HCT116 (cell line): ENCODE measurements around the gene CYP11A1. TPM values are rescaled to one million over a fixed set of nuclear protein-coding genes. Genes with fewer than 3 reads are reported as not detected.
A peak's percentile ranks its signal among the peaks of the same experiment; 100 is the strongest.

Source experiments
- ATAC-seq: fragments of 200-7000 bp; cut with Tn5 transposase; 2 replicates; pipeline ENCODE4 v1.9.1; 2020; ENCODE audit warnings: mild to moderate bottlenecking, moderate library complexity
- BruUV-seq: library from RNA; stranded (reverse); fragments of 400-500 nt; replicated peaks from 2 replicates; lab custom pipeline; 2021; lab: Mats Ljungman, UMichigan
- CTCF ChIA-PET: fragments of 300-600 bp; sonication (Branson Sonifier 250); formaldehyde crosslinking; loops from one replicate; lab custom pipeline; 2021; ENCODE audit warnings: antibody characterized with exemption; lab: Charles Lee
- POLR2A ChIA-PET: fragments of 300-600, 350-600 bp; sonication (Branson Sonifier 250); formaldehyde crosslinking; loops from one replicate; lab custom pipeline; 2021; ENCODE audit warnings: antibody characterized with exemption; lab: Charles Lee
- RAD21 ChIA-PET, 2 experiments: fragments of 300-600 bp; sonication (Branson Sonifier 250); formaldehyde crosslinking; loops; one replicate each; lab custom pipeline; 2023; ENCODE audit warnings: low total read pairs in 2 of 2; ENCODE audit not compliant: uncharacterized antibody in 2 of 2, unreplicated experiment in 2 of 2, low non-redundant PET in 1 of 2; lab: Charles Lee
- DNase-seq: peaks from one replicate; pipeline ENCODE4 v3.0.0-alpha.2; 2010; ENCODE audit warnings: low read depth, low spot score
- H2AFZ ChIP-seq: fragments of 200-600 bp; shearing (Covaris generic), sonication (generic); 2 replicates; pipeline ENCODE4 v1.6.1; 2017; ENCODE audit warnings: low read depth, mixed run types, mixed read lengths, antibody characterized with exemption, low read length; ENCODE audit not compliant: poor library complexity, severe bottlenecking
- H3K27ac ChIP-seq: 2 replicates; pipeline ENCODE4 v1.5.1; 2012; ENCODE audit warnings: low read depth, low read length
- H3K27me3 ChIP-seq: fragments of 200-600 bp; sonication (generic); 2 replicates; pipeline ENCODE4 v1.6.1; 2016; ENCODE audit warnings: mixed run types, low read length, mixed read lengths; ENCODE audit not compliant: insufficient read depth
- H3K36me3 ChIP-seq, 2 experiments: fragments of 200-500 bp in 1 of 2; fragments of 200-600 bp in 1 of 2; sonication (Bioruptor generic) in 1 of 2; sonication (generic) in 1 of 2; 2 replicates each; pipeline versions ENCODE4 v1.5.1 to v1.6.1; 2014 to 2016; ENCODE audit warnings: low read length in 2 of 2, inconsistent platforms in 1 of 2, mixed read lengths in 1 of 2, mixed run types in 1 of 2; ENCODE audit not compliant: insufficient read depth in 2 of 2, control insufficient read depth in 1 of 2
- H3K4me1 ChIP-seq, 2 experiments: fragments of 200-600 bp in 1 of 2; sonication (generic) in 1 of 2; 2 replicates each; pipeline versions ENCODE4 v1.5.1 to v1.6.1; 2012 to 2017; ENCODE audit warnings: low read length in 2 of 2, inconsistent platforms in 1 of 2, mild to moderate bottlenecking in 1 of 2, mixed read lengths in 1 of 2, mixed run types in 1 of 2, moderate library complexity in 1 of 2; ENCODE audit not compliant: insufficient read depth in 2 of 2, control insufficient read depth in 1 of 2
- H3K4me2 ChIP-seq: fragments of 200-600 bp; sonication (generic); 2 replicates; pipeline ENCODE4 v1.6.1; 2017; ENCODE audit warnings: mixed run types, low read length, mixed read lengths
- H3K4me3 ChIP-seq, 2 experiments: fragments of 200-600 bp in 1 of 2; sonication (generic) in 1 of 2; replicated peaks in 1 of 2; 2 replicates each; pipeline ENCODE4 v1.5.1; 2011 to 2016; ENCODE audit warnings: low read length in 2 of 2, control low read depth in 1 of 2, low read depth in 1 of 2, mild to moderate bottlenecking in 1 of 2, mixed read lengths in 1 of 2, mixed run types in 1 of 2
- H3K79me2 ChIP-seq: fragments of 200-600 bp; sonication (generic); 2 replicates; pipeline ENCODE4 v1.6.1; 2017; ENCODE audit warnings: mild to moderate bottlenecking, mixed run types, low read length, moderate library complexity, mixed read lengths; ENCODE audit not compliant: insufficient read depth
- H3K9ac ChIP-seq: fragments of 200-600 bp; sonication (generic); 2 replicates; pipeline ENCODE4 v1.6.1; 2016; ENCODE audit warnings: low read length, mixed read lengths
- H3K9me2 ChIP-seq: fragments of 200-600 bp; sonication (generic), shearing (Covaris generic); 2 replicates; pipeline ENCODE4 v1.6.1; 2017; ENCODE audit warnings: mixed run types, mild to moderate bottlenecking, moderate library complexity; ENCODE audit not compliant: insufficient read depth
- H3K9me3 ChIP-seq, 2 experiments: fragments of 200-500 bp in 1 of 2; fragments of 200-600 bp in 1 of 2; sonication (Bioruptor generic) in 1 of 2; sonication (generic) in 1 of 2; 2 replicates each; pipeline ENCODE4 v1.6.1; 2014 to 2017; ENCODE audit warnings: low read length in 2 of 2, mixed read lengths in 2 of 2, inconsistent platforms in 1 of 2, low read depth in 1 of 2, mild to moderate bottlenecking in 1 of 2, mixed run types in 1 of 2, moderate library complexity in 1 of 2; ENCODE audit not compliant: control insufficient read depth in 1 of 2, insufficient read depth in 1 of 2
- H4K20me1 ChIP-seq: fragments of 200-600 bp; sonication (generic), shearing (Covaris generic); 2 replicates; pipeline ENCODE4 v1.6.1; 2017; ENCODE audit warnings: mixed run types, mild to moderate bottlenecking, moderate library complexity; ENCODE audit not compliant: insufficient read depth
- intact Hi-C: fragments of 100-400 bp; cut with micrococcal nuclease; formaldehyde crosslinking; loops from 2 replicates; pipeline ENCODE4 v1.10.0; 2022
- total RNA-seq: library from RNA; stranded (reverse); gene quantifications from one replicate; pipeline ENCODE4 v1.2.1, GENCODE V29; 2021; ENCODE audit not compliant: unreplicated experiment
- TF ChIP-seq, protein P1 (sequence below): IDR thresholded peaks from 2 replicates; pipeline ENCODE4 v1.6.1; 2012; ENCODE audit warnings: low read depth
- TF ChIP-seq, protein P2 (sequence below): IDR thresholded peaks from 2 replicates; pipeline ENCODE4 v1.6.1; 2012
- TF ChIP-seq, protein P3 (sequence below): IDR thresholded peaks from 2 replicates; pipeline ENCODE4 v1.6.1; 2012

The CYP11A1 gene
- total RNA-seq, 1 experiment from 2014 or later: 0.57 TPM

DNA sequence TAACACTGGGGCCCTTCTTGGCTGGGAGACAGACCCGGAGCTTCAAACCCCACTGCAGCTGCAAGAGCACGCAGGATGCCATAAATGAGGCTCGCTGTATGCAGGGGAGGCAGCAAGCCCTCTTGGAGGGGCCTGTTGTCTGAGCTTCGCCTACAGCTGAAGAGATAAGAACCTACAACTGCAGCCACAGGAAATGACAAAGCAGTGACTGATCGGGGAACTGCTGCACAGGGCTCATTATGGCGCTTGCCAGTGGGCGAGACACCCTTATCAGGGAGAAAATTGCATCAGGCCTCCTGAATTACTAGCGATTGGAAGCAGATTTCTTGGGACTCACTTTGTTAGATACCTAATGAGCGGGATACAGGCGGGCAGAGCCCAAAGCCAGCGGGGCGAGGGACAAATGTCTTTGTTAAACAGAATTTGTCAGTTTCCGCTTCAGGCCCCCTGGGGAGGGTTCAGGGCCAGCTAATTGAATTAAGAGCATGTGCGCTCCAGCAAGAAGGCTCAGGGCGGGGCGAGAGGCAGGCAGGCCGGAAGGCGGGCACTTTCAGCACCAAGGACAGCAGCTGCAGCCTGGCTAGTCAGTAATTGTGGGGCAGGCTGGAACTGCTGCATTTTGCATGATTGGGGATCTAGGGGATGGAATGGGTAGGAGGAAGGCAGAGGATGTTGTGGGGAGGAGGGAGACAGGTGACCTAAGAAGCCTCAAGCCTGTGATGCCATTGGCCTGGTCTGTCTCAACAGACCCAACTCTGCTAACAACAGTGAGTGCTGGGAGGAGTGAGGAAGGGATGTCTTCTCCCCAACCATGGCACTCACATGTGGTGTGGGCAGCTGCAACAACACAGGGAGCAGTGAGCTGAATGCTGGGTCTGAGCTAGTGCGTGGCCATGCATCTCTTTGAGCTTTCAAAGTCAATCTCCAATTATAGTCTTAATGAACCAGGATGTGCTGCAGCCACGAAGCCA is 76.1 kb downstream of the CYP11A1 start:
- intact Hi-C loops: no loop called here
- no peak overlapping the region for H3K4me2 ChIP-seq

More for the DNA sequence above, 76.1 kb downstream of the CYP11A1 start:
- no peaks in the 10 kb centered on the region for H3K79me2 ChIP-seq
- peaks cover 51% of the 10 kb centered on the region for H3K27me3 ChIP-seq
- no peak overlapping the region for H3K4me3 ChIP-seq
- H3K27ac ChIP-seq: no peak overlapping the region
- no peaks in the 10 kb centered on the region for H3K36me3 ChIP-seq
- TF ChIP-seq, protein P1, sequence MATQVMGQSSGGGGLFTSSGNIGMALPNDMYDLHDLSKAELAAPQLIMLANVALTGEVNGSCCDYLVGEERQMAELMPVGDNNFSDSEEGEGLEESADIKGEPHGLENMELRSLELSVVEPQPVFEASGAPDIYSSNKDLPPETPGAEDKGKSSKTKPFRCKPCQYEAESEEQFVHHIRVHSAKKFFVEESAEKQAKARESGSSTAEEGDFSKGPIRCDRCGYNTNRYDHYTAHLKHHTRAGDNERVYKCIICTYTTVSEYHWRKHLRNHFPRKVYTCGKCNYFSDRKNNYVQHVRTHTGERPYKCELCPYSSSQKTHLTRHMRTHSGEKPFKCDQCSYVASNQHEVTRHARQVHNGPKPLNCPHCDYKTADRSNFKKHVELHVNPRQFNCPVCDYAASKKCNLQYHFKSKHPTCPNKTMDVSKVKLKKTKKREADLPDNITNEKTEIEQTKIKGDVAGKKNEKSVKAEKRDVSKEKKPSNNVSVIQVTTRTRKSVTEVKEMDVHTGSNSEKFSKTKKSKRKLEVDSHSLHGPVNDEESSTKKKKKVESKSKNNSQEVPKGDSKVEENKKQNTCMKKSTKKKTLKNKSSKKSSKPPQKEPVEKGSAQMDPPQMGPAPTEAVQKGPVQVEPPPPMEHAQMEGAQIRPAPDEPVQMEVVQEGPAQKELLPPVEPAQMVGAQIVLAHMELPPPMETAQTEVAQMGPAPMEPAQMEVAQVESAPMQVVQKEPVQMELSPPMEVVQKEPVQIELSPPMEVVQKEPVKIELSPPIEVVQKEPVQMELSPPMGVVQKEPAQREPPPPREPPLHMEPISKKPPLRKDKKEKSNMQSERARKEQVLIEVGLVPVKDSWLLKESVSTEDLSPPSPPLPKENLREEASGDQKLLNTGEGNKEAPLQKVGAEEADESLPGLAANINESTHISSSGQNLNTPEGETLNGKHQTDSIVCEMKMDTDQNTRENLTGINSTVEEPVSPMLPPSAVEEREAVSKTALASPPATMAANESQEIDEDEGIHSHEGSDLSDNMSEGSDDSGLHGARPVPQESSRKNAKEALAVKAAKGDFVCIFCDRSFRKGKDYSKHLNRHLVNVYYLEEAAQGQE: peak; percentile 99
- TF ChIP-seq, protein P2, sequence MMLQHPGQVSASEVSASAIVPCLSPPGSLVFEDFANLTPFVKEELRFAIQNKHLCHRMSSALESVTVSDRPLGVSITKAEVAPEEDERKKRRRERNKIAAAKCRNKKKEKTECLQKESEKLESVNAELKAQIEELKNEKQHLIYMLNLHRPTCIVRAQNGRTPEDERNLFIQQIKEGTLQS: no peak
- TF ChIP-seq, protein P3, sequence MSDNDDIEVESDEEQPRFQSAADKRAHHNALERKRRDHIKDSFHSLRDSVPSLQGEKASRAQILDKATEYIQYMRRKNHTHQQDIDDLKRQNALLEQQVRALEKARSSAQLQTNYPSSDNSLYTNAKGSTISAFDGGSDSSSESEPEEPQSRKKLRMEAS: peak; percentile 36; the same call in 1 of the 2 replicates
- no peaks in the 10 kb centered on the region for H3K9me2 ChIP-seq
- peak; percentile 13 for DNase-seq
- H4K20me1 ChIP-seq: no peaks in the 10 kb centered on the region
- no peak overlapping the region for H2AFZ ChIP-seq
- BruUV-seq: no TSS peak
- ChIA-PET CTCF (interaction anchor here (1.7 kb wide), 1 partner anchor 16 kb away, joined by 6 read pairs; no protein-coding TSS in a partner anchor), RAD21 (no interaction called here), POLR2A (no interaction called here)
- peak; percentile 83 for ATAC-seq
- H3K9ac ChIP-seq: no peak overlapping the region
- H3K9me3 ChIP-seq: no peaks in the 10 kb centered on the region
- H3K4me1 ChIP-seq: 0 out of 4 replicates have a peak, but pooled peaks cover 0 to 3% of the 10 kb centered on the region in 2 experiments
